ENCODE results near the gene CNTNAP5.

Gene CNTNAP5

DNA sequence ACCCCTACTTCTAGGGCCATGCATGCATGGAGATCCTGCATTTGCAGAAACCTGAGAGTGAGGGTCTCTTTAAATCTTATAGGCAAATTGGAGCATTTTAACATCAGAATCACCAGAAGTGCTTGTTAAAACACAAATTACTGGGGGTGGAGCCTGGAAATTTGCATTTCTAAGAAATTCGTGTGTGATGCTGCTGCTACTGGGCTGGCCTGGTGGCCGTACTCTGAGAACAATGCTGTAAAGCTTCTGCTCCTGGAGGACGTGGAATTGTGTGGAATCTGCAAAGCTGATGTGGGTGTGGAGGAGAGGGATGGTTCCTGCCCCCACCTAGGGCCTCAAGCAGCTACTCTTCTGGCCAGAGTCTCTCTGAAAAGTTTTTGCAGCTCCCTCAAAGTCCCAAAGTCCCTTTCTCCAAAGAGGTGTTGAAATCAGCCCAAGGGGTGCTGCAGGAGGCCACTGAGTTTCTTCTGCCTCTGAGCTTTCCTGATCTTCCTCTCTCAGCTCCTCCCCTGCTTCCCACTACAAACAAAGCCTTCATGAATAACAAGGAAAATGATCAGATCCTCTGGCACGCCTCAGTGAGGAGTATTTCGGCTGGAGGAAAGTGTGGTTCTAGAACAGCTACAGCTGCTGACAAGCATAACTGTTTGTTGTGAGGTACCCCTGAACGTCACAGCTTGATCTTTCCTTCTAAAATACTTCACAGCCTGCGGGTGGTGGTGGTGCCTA lies 508.3 kb downstream of the CNTNAP5 start:
- Mint-ChIP-seq H3K36me3 (no peaks in the 10 kb centered on the region), H3K27ac (no peak overlapping the region), H3K4me3 (no peak overlapping the region), H3K27me3 (peaks cover 1% of the 10 kb centered on the region), H3K4me1 (no peaks in the 10 kb centered on the region), H3K9me3 (peaks cover 4% of the 10 kb centered on the region)

DNA sequence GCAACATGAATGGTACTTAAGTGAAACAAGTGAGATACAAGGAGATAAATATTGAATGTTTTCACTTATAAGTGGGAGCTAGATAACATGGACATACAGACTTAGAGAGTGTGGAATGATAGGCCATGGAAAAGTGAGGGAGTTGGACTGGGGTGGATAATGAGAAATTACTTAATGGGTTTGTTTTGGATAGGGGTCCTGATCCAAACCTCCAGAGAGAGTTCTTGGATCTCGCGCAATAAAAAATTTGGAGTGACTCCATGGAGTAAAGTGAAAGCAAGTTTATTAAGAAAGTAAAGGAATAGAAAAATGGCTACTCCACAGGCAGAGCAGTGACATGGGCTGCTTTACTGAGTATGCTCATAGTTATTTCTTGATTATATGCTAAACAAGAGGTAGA lies 508.9 kb downstream of the CNTNAP5 start:
- no peak overlapping the region for H3K27ac Mint-ChIP-seq
- H3K36me3 Mint-ChIP-seq, result no peaks in the 10 kb centered on the region

DNA sequence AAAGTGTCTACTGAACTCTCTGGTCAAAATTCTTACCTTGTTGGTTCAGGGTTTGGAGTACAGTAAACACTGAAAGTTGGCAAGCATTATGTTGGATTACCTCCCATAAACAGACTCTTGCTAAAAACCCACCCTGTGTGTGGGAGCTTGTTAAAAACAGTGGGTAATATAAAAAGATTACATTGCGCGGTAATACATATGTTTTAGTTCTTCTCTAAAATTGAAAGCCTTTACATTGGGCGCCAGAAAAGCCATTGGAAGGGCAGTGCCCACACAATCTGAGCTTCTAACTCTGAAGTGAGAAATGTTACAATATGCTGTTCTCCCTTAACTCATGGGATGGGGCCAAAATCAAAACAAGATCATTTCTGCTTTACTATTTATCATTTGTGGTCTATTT lies 510.7 kb downstream of the CNTNAP5 start:
- Mint-ChIP-seq H3K27me3 (peaks cover 1% of the 10 kb centered on the region), H3K4me3 (no peak overlapping the region), H3K4me1 (no peaks in the 10 kb centered on the region), H3K36me3 (no peaks in the 10 kb centered on the region), H3K9me3 (peaks cover 4% of the 10 kb centered on the region), H3K27ac (no peak overlapping the region)

More for the DNA sequence above, 508.9 kb downstream of the CNTNAP5 start:
- Mint-ChIP-seq H3K27me3 (peaks cover 1% of the 10 kb centered on the region), H3K4me3 (no peak overlapping the region), H3K4me1 (no peaks in the 10 kb centered on the region), H3K9me3 (peaks cover 4% of the 10 kb centered on the region)

DNA sequence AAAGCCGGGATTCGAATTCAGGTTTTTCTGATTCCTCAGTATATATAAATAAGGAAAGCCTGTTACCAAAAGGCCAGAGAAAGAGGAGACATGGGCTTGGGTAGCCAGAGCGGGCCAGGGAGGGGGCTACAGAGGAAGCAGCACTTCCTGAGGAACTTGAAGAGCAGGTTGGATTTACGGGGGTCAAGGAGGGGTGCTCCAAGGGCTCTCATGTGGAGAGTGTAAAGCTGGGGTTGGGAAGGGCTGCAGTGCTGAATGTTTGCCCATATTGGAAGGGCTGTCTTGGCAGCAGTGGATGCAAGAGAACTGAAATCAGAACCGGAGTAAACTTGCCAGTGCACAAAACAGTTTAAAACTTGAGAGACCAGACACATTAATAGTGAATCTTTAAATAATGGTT lies 511.5 kb downstream of the CNTNAP5 start:
- Mint-ChIP-seq H3K36me3 (no peaks in the 10 kb centered on the region), H3K4me3 (no peak overlapping the region), H3K27me3 (peaks cover 1% of the 10 kb centered on the region), H3K9me3 (peaks cover 4% of the 10 kb centered on the region), H3K4me1 (no peaks in the 10 kb centered on the region), H3K27ac (no peak overlapping the region)

DNA sequence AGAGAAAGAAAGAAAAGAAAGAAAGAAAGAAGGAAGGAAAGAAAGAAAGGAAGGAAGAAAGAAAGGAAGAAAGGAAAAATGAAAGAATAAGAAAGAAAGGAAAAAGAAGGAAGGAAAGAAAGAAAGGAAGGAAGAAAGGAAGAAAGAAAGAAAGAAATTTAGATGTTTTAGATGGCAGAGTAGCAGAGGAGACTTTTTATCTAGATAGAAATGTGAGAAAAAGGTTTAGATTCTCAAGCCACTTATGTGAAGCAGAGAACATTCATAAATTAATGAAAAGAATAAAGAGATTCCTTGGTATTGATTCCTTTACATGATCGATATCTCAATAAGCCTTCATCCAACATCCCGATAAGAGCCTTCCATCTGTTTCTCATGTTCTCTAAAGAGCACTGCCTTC lies 513.5 kb downstream of the CNTNAP5 start:
- Mint-ChIP-seq H3K27ac (no peak overlapping the region), H3K36me3 (no peaks in the 10 kb centered on the region), H3K4me3 (no peak overlapping the region)

DNA sequence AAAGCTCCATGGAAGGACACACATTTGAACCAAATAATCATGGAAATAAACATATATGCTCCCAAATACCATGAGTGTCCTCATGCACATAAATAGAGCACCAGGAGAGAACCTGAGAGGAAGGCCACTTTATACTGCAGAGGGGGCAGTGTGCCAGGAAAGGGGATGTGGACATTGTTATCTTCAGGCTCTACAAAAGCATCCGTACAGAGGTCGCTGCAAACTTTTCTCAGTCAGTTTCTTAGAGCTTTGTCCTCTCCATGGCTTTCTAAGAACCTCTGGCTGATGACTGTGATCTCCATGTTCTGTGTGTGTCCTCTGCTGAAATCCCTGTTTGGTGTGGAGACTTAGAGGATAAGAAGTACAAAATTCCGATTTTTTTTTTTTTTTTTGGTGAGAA lies 515.7 kb downstream of the CNTNAP5 start:
- Mint-ChIP-seq H3K36me3 (no peaks in the 10 kb centered on the region), H3K27me3 (no peaks in the 10 kb centered on the region), H3K4me3 (no peak overlapping the region), H3K4me1 (no peaks in the 10 kb centered on the region), H3K27ac (no peak overlapping the region), H3K9me3 (no peaks in the 10 kb centered on the region)

More for the DNA sequence above, 513.5 kb downstream of the CNTNAP5 start:
- peaks cover 1% of the 10 kb centered on the region for H3K27me3 Mint-ChIP-seq
- H3K9me3 Mint-ChIP-seq, result peaks cover 3% of the 10 kb centered on the region
- no peaks in the 10 kb centered on the region for H3K4me1 Mint-ChIP-seq

DNA sequence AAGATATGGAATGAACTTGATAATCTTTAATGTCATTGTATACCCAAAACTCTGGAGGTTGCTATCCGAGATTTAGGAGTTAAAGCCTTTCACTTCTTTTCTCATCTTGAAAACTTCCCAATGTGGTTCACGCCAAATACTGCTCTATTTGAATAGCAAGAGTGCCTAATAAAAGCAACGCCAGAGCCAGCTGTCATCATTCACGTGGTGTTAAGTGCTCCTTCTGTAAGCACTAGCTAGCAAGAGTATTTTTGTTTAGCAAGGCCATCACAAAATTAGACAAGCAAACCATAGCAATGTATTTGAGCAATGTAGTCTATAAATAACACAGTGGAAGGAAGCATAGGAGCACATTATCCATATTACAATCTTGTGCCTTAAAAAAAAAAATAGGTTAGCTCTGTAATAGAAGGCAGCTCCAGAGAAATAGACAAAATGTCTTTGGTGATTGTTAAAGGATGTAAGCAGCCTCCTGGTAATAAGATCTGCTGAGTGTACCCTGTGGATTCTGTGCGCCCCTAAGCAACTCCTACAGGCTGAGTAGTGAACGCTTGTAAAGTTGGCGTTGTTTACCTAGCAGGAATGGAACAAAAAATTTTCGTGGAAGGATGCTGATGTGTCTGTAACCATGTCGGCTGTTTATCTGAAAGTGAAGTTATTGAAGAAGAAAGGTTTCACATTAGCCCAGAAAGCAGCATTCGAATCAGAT lies 518.0 kb downstream of the CNTNAP5 start:
- H3K36me3 Mint-ChIP-seq, result no peaks in the 10 kb centered on the region
- H3K4me1 Mint-ChIP-seq, result no peaks in the 10 kb centered on the region
- H3K27ac Mint-ChIP-seq, result no peak overlapping the region
- H3K4me3 Mint-ChIP-seq, result no peak overlapping the region
- no peaks in the 10 kb centered on the region for H3K9me3 Mint-ChIP-seq
- no peaks in the 10 kb centered on the region for H3K27me3 Mint-ChIP-seq

DNA sequence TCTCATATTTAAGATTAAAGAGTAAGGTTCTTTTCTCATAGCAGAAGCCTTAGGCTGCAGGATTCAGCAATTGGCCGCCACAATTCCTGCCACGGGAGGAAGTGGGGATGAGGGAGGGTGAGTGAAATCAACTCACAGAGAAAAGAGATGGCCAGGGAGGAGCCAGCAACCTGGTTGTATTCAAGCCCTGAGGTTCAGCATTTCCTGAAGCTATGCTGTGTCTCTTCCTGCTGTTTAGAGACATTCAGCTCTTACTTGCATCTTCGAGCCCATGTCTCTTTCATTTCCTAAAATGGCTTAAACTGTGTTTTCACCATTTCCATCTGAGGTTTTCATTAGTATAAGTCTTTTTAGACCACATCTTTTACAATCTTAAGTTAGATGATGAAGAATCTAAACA lies 522.6 kb downstream of the CNTNAP5 start:
- Mint-ChIP-seq H3K27me3 (no peaks in the 10 kb centered on the region), H3K27ac (no peak overlapping the region), H3K36me3 (no peaks in the 10 kb centered on the region), H3K4me3 (no peak overlapping the region), H3K4me1 (no peaks in the 10 kb centered on the region), H3K9me3 (no peaks in the 10 kb centered on the region)

DNA sequence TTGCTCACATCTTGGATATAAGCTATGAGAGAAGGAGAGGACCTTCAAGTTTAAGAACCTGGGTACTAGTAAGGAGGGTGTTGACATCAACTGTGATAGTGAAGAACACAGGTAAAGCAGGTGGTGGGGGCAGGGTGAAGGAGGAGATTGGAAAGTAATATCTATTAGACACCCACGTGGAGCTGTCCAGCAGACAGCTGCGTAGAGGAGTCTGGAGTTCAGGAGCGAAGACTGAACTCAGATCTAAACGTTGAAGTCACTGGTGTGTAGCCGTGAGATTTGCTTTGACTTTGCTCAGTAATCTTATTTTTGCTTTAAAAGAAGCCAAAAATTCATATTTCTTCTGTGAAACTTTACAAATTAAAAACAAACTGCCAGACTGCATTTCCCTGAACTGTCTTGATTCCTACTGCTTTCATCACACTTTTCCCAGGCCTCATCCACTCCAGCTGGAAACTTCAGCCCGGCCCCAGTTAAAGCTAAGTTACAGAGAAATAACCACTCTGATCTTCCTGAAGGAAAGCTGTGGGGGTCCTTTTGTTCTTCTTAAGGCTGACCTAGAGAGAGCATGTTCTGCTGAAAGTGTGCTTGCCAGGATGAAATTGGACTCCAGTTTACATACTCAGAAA lies 533.3 kb downstream of the CNTNAP5 start:
- no peak overlapping the region for H3K4me3 Mint-ChIP-seq
- H3K4me1 Mint-ChIP-seq, result no peaks in the 10 kb centered on the region
- H3K27me3 Mint-ChIP-seq, result no peaks in the 10 kb centered on the region
- peak overlapping the region; percentile 26 for H3K27ac Mint-ChIP-seq
- no peaks in the 10 kb centered on the region for H3K9me3 Mint-ChIP-seq
- no peaks in the 10 kb centered on the region for H3K36me3 Mint-ChIP-seq

DNA sequence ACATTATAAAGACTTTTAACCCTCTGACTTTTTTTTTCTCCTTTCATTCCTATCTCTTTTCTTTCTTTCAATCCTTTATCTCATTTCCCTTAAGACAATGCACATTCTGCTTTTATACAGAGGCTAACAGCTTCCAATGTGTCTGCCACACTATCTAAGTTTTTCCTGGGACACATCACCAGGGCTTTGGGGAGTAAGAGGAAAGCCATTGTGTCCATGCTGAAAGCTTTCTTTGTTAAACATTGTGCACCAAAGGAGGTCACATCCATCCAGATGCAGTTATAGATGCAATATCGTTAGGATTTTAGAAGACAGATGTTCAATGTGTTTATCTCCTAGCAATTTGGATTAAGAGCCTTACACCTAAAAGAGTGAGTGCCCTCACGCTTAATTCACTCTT lies 534.1 kb downstream of the CNTNAP5 start:
- H3K27ac Mint-ChIP-seq, result no peak overlapping the region
- no peaks in the 10 kb centered on the region for H3K4me1 Mint-ChIP-seq
- H3K36me3 Mint-ChIP-seq, result no peaks in the 10 kb centered on the region
- H3K4me3 Mint-ChIP-seq, result no peak overlapping the region
- no peaks in the 10 kb centered on the region for H3K9me3 Mint-ChIP-seq
- H3K27me3 Mint-ChIP-seq, result no peaks in the 10 kb centered on the region

DNA sequence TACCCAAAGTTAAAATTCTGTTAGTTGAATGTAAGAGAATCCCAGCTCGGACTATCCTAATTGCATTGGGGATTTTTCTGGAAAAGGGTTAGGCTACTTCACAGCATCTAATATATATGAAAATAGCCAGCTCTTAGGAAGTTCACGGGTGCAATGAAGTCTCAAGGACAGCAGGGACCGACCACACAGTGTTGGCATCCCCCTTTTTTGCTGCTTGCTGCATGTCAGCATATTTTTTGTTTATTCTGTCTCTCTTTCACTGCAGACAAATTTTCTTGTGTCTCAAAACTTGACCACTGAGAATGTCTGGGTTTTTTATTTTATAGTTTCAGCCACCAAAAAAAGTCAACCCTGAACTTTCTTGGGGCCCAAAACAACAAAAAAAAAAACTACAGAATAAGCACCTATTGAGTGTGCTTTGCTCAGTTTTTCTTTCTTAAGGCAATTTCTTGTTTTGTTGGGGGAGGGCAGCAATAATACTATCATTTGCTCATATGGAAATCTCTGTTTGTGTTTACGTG lies 535.6 kb downstream of the CNTNAP5 start:
- H3K27me3 Mint-ChIP-seq, result no peaks in the 10 kb centered on the region
- H3K4me1 Mint-ChIP-seq, result no peaks in the 10 kb centered on the region
- H3K27ac Mint-ChIP-seq, result no peak overlapping the region
- no peaks in the 10 kb centered on the region for H3K36me3 Mint-ChIP-seq
- no peak overlapping the region for H3K4me3 Mint-ChIP-seq
- H3K9me3 Mint-ChIP-seq, result no peaks in the 10 kb centered on the region

DNA sequence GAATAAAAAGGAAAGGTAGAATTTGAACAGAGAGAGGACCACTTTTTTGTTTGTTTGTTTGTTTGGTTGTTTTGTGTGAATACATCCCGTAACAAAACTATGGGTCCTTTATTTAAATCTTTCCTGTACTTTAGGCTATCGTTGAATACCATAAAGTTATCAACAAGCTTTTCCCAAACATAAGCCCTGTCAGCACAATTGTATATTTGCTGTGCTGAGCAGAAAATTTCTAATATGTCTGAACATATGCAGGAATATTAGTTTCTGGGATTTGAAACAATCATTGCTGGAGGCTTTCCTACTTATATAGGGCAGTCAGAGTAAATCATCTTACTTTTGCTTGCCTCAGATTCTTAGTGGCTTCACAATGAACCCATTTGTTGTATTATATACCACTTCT lies 536.4 kb downstream of the CNTNAP5 start:
- H3K4me3 Mint-ChIP-seq, result no peak overlapping the region
- H3K9me3 Mint-ChIP-seq, result no peaks in the 10 kb centered on the region
- H3K36me3 Mint-ChIP-seq, result no peaks in the 10 kb centered on the region
- H3K4me1 Mint-ChIP-seq, result no peaks in the 10 kb centered on the region
- no peak overlapping the region for H3K27ac Mint-ChIP-seq
- no peaks in the 10 kb centered on the region for H3K27me3 Mint-ChIP-seq

DNA sequence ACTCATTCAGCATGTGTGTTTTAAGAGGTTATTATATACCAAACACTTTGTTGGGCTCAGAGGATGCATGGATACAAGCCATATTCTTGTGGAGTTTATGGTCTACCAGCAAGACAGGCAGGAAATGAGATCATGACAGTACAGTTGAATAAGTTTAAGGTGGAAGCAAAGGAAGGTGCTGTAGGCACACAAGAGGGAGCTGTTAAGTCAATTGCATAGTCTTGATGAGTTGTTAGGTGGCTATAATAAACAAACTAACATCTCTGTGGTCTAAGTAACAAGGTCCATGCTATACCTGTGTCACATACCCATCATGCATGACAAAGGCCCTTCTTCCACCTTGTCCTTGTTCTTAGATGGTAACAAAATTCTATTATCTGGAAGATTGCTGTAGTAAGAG lies 538.3 kb downstream of the CNTNAP5 start:
- Mint-ChIP-seq H3K4me1 (no peaks in the 10 kb centered on the region), H3K4me3 (no peak overlapping the region), H3K27ac (no peak overlapping the region), H3K27me3 (no peaks in the 10 kb centered on the region), H3K9me3 (no peaks in the 10 kb centered on the region), H3K36me3 (no peaks in the 10 kb centered on the region)

DNA sequence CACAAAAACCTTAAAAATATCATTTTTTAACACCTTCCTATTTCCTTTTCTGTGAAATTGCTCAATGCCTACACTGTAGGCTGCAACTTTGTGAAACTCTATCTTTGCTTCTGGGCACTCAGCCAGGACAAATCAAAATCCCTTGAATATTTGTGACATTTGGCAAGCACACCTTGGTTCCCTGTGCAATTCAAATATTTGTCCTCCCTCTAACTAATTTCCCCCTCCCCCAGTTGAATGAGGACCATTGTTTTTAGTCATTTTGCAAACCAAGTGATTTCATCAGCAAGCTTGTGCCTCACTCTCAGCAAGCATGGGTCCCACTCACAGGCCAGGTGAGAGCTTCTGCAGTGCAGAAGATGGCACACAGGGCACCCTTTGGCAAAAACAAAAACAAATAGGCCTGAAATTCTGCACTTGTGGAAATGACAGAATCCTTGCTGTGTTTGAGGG lies 541.5 kb downstream of the CNTNAP5 start:
- no peaks in the 10 kb centered on the region for H3K4me1 Mint-ChIP-seq
- no peaks in the 10 kb centered on the region for H3K9me3 Mint-ChIP-seq
- no peaks in the 10 kb centered on the region for H3K36me3 Mint-ChIP-seq
- H3K27ac Mint-ChIP-seq, result no peak overlapping the region
- H3K27me3 Mint-ChIP-seq, result no peaks in the 10 kb centered on the region
- no peak overlapping the region for H3K4me3 Mint-ChIP-seq

DNA sequence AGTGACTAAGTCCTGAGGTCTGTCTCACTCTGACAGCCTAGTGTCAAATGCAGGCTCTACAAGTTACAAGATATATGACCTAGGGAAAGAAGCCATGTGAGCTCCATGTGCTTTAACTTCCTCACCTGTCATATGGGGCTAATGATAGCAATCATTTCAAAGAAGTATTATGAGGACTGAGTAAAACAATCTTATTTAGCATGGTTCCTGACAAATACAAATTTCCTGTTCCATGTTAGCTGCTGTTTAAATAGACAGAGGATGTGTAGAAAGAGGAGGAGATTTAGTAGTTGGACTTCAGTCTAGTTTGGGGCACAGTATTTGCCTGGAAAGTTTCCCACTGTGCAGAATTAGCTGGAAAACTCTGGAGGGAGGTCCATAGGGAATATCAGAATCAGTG lies 545.8 kb downstream of the CNTNAP5 start:
- H3K4me3 Mint-ChIP-seq, result no peak overlapping the region
- no peaks in the 10 kb centered on the region for H3K36me3 Mint-ChIP-seq
- H3K4me1 Mint-ChIP-seq, result no peaks in the 10 kb centered on the region
- peaks cover 4% of the 10 kb centered on the region for H3K9me3 Mint-ChIP-seq
- H3K27me3 Mint-ChIP-seq, result no peaks in the 10 kb centered on the region
- no peak overlapping the region for H3K27ac Mint-ChIP-seq

DNA sequence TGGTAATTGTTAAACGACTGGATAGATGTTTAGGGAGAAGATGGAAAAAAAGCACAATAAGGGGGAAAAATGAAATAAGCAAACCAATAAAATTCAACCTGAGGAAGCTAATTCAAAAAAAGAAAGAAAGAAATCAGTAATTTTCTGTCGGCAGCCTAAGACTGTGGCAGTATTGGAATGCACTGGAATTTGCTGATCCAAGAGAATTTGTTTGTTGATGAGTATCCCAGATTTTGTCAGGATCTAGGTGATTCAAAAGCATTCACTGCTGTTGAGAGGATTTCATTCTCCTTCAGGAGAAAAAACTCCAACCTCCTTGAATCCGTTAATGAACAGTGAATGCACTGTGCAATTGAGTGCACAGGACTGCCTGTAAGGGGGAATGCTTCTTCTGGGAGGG lies 546.7 kb downstream of the CNTNAP5 start:
- H3K4me3 Mint-ChIP-seq, result no peak overlapping the region
- H3K36me3 Mint-ChIP-seq, result no peaks in the 10 kb centered on the region
- peaks cover 4% of the 10 kb centered on the region for H3K9me3 Mint-ChIP-seq
- H3K4me1 Mint-ChIP-seq, result no peaks in the 10 kb centered on the region
- no peak overlapping the region for H3K27ac Mint-ChIP-seq
- H3K27me3 Mint-ChIP-seq, result no peaks in the 10 kb centered on the region

All from activated naive CD4-positive, alpha-beta T cell treated with anti-CD3 and anti-CD28 coated beads, Interleukin-2, amount 50 U/mL, for 24 hours (primary cell).